ENCODE data around the gene RASA1. TPM values are rescaled to one million over a fixed set of nuclear protein-coding genes. Genes with fewer than 3 reads are reported as not detected.

The RASA1 gene
- total RNA-seq = 12.0 TPM

DNA sequence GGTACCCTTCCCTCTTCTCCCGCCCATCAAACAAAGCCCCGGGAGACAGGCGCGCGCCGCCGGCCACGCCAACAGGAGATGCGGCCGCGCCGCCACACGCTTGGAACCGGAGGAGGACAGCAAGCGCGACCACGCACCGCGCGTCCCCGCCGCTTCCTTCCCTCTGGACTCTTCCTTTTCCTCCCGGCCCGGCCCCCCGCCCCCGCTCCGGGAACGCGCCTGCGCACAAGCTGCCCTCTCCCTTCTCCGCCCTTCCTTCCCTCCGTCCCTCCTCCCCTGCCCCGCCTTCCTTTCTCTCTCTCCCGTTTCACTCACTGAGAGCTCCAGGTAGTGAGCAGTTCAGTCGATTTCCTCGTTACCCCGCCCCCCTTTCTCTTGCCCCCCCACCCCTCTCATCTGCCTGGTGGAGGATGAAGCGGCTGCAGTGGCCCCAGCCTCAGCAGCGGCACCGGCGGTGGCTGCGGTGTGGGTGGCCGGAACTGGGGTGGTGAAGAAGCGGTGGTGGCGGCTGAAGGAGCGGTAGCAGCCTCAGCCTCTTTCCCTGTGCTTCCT lies at the start of gene RASA1:
Gene RASA1 (plus strand): TSS at position 310 of the 552 bp plus-strand sequence. CDS start 569 bp downstream, outside the sequence.
- Histone ChIP-seq H3K4me1 (ENCODE audit: insufficient read depth, low read length) (peaks cover 27% of the 10 kb centered on the region), H3K9me3 (ENCODE audit: low read depth, low read length) (no peaks in the 10 kb centered on the region), H3K27me3 (ENCODE audit: insufficient read depth, low read length) (no peaks in the 10 kb centered on the region), H3K4me3 (ENCODE audit: low read length) (peak within 1 kb of the TSS; percentile 89)

DNA sequence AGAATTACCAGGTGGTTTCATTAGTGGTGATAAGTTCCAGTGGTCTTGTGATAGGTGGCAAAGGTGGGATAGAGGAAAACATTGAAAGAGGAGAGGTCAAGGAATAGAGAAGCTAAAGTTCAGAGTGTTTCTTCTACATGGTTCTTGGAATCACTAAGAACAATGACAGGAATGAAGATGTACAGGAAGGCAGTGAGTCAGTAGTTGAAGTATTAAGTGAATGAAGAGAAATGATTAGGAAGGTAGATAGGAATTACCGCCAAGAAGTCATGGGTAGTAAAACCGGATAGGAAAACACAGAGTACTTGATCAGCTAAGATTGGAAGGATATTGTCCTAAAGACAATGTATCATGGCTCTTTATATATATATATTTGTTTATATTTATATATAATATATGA lies 37.9 kb upstream of the RASA1 start:
- Histone ChIP-seq H3K4me3 (ENCODE audit: low read length) (no peak overlapping the region), H3K9me3 (ENCODE audit: low read depth, low read length) (no peaks in the 10 kb centered on the region), H3K27me3 (ENCODE audit: insufficient read depth, low read length) (no peaks in the 10 kb centered on the region), H3K4me1 (ENCODE audit: insufficient read depth, low read length) (no peaks in the 10 kb centered on the region)

DNA sequence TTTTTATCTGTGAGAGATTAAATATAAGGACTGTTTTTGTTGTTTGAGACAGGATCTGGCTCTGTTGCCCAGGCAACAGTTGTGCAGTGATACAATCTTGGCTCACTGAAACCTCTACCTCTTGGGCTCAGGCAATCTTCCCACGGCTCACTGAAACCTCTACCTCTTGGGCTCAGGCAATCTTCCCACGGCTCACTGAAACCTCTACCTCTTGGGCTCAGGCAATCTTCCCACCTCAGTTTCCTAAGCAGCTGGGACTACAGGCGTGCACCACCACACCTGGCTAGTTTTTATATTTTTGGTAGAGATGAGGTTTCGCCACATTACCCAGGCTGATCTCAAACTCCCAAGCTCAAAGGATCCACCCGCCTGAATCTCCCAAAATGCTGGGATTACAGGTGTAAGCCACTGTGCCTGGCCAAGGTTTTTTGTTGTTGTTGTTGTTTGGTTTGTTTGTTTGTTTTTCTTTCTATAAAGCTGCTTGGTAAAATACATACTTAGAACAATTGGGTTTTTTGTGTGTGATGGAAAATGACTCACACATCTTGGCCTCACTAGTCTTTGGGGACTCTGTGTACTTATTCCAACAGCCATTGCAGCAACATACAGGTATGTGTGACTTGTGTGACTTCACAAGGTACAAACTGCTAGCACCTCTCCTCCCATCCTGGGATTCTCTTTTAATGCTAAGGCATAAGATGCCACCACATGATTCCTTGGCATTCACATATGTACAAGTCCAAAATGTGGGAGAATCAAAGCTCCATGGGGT lies 36.5 kb upstream of the RASA1 start:
- Histone ChIP-seq H3K4me3 (ENCODE audit: low read length) (no peak overlapping the region), H3K27me3 (ENCODE audit: insufficient read depth, low read length) (no peaks in the 10 kb centered on the region), H3K9me3 (ENCODE audit: low read depth, low read length) (no peaks in the 10 kb centered on the region), H3K4me1 (ENCODE audit: insufficient read depth, low read length) (no peaks in the 10 kb centered on the region)

DNA sequence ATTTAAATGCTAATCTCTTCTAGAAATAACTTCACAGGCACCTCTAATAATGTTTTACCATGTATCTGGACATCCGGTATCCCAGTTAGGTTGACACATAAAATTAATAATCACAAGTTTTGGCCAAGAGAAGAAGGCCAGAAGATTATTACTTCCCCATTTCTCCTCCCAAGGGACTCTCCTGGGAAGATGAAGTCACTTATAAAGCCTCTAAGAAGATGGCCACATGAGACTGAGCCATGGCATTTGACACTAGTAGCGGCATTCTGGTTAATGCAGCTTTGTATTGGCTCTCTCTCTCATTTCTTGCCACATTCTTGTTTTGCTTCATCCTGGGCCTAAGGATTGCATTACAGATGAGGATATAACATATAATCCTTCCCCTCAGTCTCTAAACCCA lies 34.5 kb upstream of the RASA1 start:
- Histone ChIP-seq H3K27me3 (ENCODE audit: insufficient read depth, low read length) (no peaks in the 10 kb centered on the region), H3K4me3 (ENCODE audit: low read length) (no peak overlapping the region), H3K4me1 (ENCODE audit: insufficient read depth, low read length) (no peaks in the 10 kb centered on the region), H3K9me3 (ENCODE audit: low read depth, low read length) (no peaks in the 10 kb centered on the region)

DNA sequence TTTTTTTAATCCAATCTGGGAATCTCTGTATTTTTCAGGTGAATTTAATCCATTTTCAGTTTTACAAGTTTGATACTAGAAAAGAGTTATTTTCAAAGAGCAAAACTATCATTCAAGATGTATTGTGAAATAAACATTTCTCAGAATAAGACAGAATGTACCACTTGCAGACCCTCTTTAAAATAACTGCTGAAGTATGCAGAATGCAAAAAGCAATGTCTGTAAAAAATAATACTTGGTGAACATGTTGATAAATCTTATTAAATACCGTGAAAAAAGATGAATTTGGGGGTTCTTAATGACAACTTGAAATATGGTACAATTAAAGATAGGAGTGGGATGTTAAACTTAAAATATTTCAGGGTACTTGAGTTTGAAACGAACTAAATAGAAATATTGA lies 26.1 kb upstream of the RASA1 start:
- Histone ChIP-seq H3K27me3 (ENCODE audit: insufficient read depth, low read length) (no peaks in the 10 kb centered on the region), H3K4me1 (ENCODE audit: insufficient read depth, low read length) (peaks cover 17% of the 10 kb centered on the region), H3K9me3 (ENCODE audit: low read depth, low read length) (no peaks in the 10 kb centered on the region), H3K4me3 (ENCODE audit: low read length) (no peak overlapping the region)

DNA sequence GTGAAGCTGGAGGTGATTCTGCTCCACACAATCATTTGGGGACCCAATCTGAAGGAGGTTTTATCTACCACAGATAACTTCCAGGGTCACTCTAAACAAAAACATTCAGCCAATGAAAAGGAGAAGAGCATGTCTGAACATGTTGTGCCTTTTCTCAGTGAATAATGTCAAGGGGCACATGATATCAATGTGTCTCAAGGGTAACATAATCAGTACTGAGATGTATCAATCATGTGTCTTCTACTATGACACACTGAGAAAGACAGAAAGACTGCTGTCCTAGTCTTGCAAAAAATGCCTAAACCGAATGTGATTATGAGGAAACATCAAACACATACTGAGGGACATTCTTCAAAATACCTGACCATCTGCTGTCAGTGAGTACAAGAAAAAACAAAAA lies 25.4 kb upstream of the RASA1 start:
- Histone ChIP-seq H3K9me3 (ENCODE audit: low read depth, low read length) (no peaks in the 10 kb centered on the region), H3K4me1 (ENCODE audit: insufficient read depth, low read length) (peaks cover 17% of the 10 kb centered on the region), H3K27me3 (ENCODE audit: insufficient read depth, low read length) (no peaks in the 10 kb centered on the region), H3K4me3 (ENCODE audit: low read length) (no peak overlapping the region)

DNA sequence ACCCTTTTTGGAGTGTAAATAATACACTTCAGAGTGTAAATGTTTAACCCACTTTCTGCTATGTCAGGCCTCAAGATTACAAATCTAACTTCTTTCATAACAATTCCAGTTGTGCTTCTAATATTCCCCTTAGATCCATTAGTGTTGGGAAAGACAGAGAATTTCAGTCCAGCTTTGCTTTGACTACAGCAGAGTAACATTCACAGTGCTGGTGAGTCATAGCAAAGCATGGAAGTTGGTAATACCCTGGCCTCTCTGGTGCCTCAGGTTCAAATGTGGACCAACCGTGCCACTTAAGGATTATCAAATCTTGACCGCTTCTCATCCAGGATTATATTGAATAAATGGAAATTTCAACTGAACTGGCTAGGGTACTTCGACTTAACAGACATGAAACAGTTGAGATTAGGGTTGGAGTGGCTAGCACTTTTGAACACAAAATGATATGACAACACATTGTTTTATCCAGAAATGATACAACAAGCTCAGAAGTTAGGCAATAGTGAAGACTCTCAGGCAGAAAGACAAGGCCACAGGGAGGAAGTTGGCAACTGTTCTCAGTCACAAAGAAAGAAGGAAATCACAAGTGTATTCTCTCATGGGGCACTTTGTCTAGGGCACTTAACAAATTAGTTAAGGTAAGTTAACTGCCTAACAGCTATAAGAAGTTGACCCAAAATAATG lies 24.4 kb upstream of the RASA1 start:
- Histone ChIP-seq H3K9me3 (ENCODE audit: low read depth, low read length) (no peaks in the 10 kb centered on the region), H3K4me3 (ENCODE audit: low read length) (no peak overlapping the region), H3K27me3 (ENCODE audit: insufficient read depth, low read length) (no peaks in the 10 kb centered on the region), H3K4me1 (ENCODE audit: insufficient read depth, low read length) (peaks cover 17% of the 10 kb centered on the region)

DNA sequence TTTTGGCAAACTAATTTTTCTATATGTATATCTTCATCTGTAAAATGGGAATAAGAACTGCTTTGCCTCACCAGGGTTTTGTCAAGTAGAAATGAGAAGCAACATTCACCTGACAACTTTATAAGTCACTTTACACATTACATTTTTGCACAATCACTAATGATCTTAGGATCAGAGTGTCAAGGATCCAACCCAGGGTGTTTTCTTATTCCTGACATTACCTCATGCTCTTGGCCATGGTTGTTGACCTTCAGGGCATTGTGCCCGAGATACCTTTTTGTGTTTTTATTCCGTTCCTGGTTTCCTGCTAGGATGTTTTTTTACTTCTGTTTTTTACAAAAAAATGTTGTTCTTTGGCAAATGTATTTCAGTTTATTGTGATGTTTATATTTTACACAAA lies 22.2 kb upstream of the RASA1 start:
- Histone ChIP-seq H3K9me3 (ENCODE audit: low read depth, low read length) (no peaks in the 10 kb centered on the region), H3K4me1 (ENCODE audit: insufficient read depth, low read length) (peaks cover 17% of the 10 kb centered on the region), H3K4me3 (ENCODE audit: low read length) (no peak overlapping the region), H3K27me3 (ENCODE audit: insufficient read depth, low read length) (no peaks in the 10 kb centered on the region)

DNA sequence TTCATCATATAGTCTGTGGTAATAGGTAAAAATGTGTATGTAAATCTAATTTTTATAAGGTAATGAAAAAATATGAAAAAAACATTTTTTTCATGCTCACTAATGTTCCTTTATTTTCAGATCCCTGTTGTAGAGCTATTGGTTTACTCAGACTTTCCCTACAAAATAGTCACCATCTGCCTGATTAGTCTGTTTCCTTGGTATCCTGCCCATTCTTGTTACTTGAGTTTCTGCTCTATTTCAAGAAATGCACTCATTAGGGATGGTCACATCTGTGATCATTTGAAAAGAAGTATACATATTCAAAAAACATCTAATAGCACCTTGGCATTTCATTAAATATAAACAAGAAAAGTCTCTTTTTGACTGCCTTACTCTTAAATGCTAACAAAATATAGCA lies 21.6 kb upstream of the RASA1 start:
- no peaks in the 10 kb centered on the region for H3K9me3 ChIP-seq (ENCODE audit: low read depth, low read length)
- H3K27me3 ChIP-seq (ENCODE audit: insufficient read depth, low read length) = no peaks in the 10 kb centered on the region
- H3K4me3 ChIP-seq (ENCODE audit: low read length) = no peak overlapping the region
- peaks cover 17% of the 10 kb centered on the region for H3K4me1 ChIP-seq (ENCODE audit: insufficient read depth, low read length)

DNA sequence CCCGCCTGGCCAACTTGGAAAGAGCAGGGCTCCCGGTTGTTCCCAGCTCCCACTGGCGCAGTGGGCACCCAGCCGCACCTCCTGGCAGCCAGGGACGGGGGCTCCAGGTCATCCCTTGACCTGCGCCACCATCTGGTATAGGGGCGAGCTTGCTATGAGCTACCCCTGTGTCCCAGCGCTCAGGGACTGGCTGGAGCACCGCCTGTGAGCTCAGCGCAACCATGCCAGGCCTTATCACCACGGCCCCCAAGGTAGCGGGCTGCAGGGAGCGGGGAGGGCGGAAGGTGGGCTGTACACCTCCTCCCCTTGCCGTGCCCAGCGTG lies 15.4 kb upstream of the RASA1 start:
- no peaks in the 10 kb centered on the region for H3K9me3 ChIP-seq (ENCODE audit: low read depth, low read length)
- no peaks in the 10 kb centered on the region for H3K4me1 ChIP-seq (ENCODE audit: insufficient read depth, low read length)
- H3K27me3 ChIP-seq (ENCODE audit: insufficient read depth, low read length) = no peaks in the 10 kb centered on the region
- H3K4me3 ChIP-seq (ENCODE audit: low read length) = no peak overlapping the region

DNA sequence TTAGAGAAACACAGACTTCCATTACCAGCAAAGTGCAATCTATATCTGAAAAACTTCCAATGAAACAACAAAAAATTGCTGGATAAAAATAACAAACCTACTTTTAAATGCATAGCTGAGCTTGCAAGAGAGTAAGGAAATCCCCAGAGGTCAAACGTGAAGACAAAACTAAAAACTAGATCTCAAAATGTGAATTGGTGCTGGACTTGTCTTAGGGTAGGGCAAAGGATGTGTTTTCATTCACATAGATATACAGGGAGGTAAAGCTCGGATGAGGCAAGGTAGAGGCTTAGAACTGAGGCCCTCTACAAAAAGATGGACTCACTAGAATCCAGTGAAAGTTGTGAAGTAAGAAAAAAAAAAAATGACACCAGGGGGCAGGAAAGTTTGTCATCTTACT lies 13.6 kb upstream of the RASA1 start:
- H3K9me3 ChIP-seq (ENCODE audit: low read depth, low read length) = no peaks in the 10 kb centered on the region
- H3K4me3 ChIP-seq (ENCODE audit: low read length) = no peak overlapping the region
- H3K4me1 ChIP-seq (ENCODE audit: insufficient read depth, low read length) = no peaks in the 10 kb centered on the region
- no peaks in the 10 kb centered on the region for H3K27me3 ChIP-seq (ENCODE audit: insufficient read depth, low read length)

DNA sequence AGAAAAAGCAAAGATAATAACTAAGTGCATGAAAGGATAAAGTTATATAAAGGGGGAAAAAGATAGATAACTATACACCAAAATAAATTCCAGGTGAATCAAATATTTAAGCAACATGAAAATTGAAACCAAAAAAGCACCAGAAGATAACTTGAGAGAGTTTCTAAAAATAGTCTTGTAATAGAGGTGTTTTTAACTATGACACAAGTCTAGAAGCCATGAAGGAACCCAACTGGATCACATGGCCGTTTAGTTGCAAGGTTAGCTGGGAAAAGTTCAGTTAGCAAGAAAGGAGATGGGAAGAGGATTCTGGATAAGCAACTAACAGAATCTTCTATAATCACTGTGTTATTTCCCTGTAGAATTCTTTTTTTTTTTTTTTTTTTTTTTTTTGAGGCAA lies 9.2 kb upstream of the RASA1 start:
- Histone ChIP-seq H3K27me3 (ENCODE audit: insufficient read depth, low read length) (no peaks in the 10 kb centered on the region), H3K4me3 (ENCODE audit: low read length) (no peak overlapping the region), H3K4me1 (ENCODE audit: insufficient read depth, low read length) (no peaks in the 10 kb centered on the region), H3K9me3 (ENCODE audit: low read depth, low read length) (no peaks in the 10 kb centered on the region)

DNA sequence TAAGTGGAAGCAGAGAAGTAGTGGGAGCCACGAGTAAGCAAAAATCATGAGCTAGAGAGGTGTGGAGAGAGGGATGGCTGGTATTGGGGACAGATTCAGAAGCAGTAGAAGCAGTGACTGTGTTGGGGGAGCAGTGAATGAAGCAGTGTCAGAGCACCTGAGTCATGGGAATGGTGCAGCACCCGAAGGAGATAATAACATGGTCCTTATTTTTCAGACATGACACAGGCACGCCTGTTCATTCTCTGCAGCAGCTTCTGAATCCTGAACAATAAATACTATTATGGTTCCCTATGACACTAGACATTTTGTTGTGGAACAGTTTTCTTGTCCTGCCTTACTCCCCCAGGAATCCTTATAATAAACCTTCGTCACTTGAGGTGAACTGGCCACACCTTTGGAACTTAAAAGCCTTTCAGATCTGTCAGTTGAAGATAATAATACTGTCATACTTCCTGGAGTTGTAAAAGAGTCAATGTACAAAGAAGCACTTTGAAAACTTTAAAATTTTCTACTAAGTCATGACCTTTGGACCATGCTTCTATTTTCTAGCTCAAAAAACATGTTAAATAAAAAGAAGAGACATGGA lies 7.0 kb upstream of the RASA1 start:
- no peaks in the 10 kb centered on the region for H3K9me3 ChIP-seq (ENCODE audit: low read depth, low read length)
- H3K27me3 ChIP-seq (ENCODE audit: insufficient read depth, low read length) = no peaks in the 10 kb centered on the region
- H3K4me1 ChIP-seq (ENCODE audit: insufficient read depth, low read length) = no peaks in the 10 kb centered on the region
- H3K4me3 ChIP-seq (ENCODE audit: low read length) = no peak overlapping the region

DNA sequence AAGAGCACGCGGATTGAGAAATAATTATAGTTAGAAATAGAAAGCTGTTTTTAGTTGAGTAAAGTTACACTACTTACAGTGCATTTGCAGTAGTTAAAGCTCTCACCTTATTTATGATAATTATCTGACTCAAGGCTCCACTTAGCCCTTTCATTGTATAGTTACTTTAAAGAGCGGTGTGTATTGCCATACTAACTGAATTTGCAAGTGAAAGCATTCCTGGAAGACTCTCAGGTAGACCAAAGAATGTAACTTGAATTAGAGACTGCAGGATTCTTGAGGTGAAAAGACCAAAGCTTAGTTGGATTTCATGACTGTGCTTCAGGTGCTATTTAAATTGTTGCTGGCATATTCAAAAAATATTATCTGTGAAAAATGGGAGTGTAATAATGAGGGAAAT lies 4.2 kb upstream of the RASA1 start:
- no peaks in the 10 kb centered on the region for H3K4me1 ChIP-seq (ENCODE audit: insufficient read depth, low read length)
- H3K4me3 ChIP-seq (ENCODE audit: low read length) = no peak overlapping the region
- H3K9me3 ChIP-seq (ENCODE audit: low read depth, low read length) = no peaks in the 10 kb centered on the region
- H3K27me3 ChIP-seq (ENCODE audit: insufficient read depth, low read length) = no peaks in the 10 kb centered on the region

DNA sequence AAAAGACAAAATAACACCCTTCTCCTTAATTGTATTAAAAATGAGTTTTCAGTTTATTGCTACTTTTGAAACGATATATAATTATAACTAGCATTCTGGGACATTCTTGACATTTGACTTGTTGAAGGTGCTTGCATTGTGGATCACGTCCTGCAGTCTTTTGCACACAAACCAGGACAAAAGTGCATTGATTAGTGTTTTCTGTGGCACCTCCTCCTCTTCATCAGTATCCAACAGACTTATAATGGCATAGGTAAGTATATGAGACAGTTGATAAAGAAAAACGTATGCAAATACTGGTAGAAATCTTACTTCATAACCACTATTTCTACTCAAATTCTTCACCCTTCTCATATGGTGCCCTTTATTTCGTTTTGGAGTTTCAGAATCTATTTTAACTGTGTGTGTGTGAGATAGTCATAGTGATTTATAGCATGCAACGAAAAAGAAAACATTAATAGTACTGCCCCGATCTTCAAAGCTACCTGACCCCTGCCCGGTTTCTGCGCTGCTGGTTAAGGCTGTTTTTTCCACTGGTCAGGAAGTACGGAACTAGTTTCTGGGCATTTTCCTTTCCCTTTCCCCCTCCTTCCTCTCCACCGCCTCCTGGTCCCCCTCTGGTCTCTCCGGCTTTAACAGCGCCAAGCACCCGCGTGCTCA lies 639 bp upstream of the RASA1 start:
- Histone ChIP-seq H3K4me3 (ENCODE audit: low read length) (peak overlapping the region; percentile 89), H3K4me1 (ENCODE audit: insufficient read depth, low read length) (peaks cover 27% of the 10 kb centered on the region), H3K9me3 (ENCODE audit: low read depth, low read length) (no peaks in the 10 kb centered on the region)

More for the DNA sequence above, 639 bp upstream of the RASA1 start:
- no peaks in the 10 kb centered on the region for H3K27me3 ChIP-seq (ENCODE audit: insufficient read depth, low read length)

All from mononuclear cell (primary cell).